Suprapubic skin (tissue), 4 donors: ENCODE results near the gene ALDOC. TPM values are rescaled to one million over a fixed set of nuclear protein-coding genes. Genes with fewer than 3 reads are reported as not detected.

Source experiments
- DNase-seq, 2 donors: peaks; one replicate each; pipeline ENCODE4 v3.0.0-alpha.2; 2019; ENCODE audit warnings: low spot score in 2 of 2
- H3K27ac ChIP-seq: fragments of 200-600 bp; sonication (generic); one replicate; pipeline ENCODE4 v1.5.1; 2019
- H3K27me3 ChIP-seq: fragments of 200-600 bp; sonication (generic); one replicate; pipeline ENCODE4 v1.5.1; 2019
- H3K36me3 ChIP-seq: fragments of 200-600 bp; sonication (generic); one replicate; pipeline ENCODE4 v1.5.1; 2019
- H3K4me1 ChIP-seq: fragments of 200-600 bp; sonication (generic); one replicate; pipeline ENCODE4 v1.5.1; 2019
- H3K4me3 ChIP-seq: fragments of 200-600 bp; sonication (generic); one replicate; pipeline ENCODE4 v1.5.1; 2019; ENCODE audit warnings: mild to moderate bottlenecking
- H3K9me3 ChIP-seq: fragments of 200-600 bp; sonication (generic); one replicate; pipeline ENCODE4 v1.5.1; 2019
- CTCF ChIP-seq, 2 donors: fragments of 200-600 bp in 1 of 2; fragments of 450-650 bp in 1 of 2; sonication (generic) in 1 of 2; IDR thresholded peaks; one replicate each; pipeline ENCODE4 v1.5.1; 2016 to 2019; ENCODE audit warnings: antibody characterized with exemption in 2 of 2, mild to moderate bottlenecking in 1 of 2, moderate library complexity in 1 of 2
- EP300 ChIP-seq: sonication (generic); formaldehyde crosslinking; IDR thresholded peaks from one replicate; pipeline ENCODE4 v1.6.1; 2017; ENCODE audit warnings: antibody characterized with exemption
- POLR2A ChIP-seq, 2 donors: fragments of 450-650 bp; IDR thresholded peaks; one replicate each; pipeline ENCODE4 v1.6.1; 2017; ENCODE audit warnings: antibody characterized with exemption in 2 of 2, mild to moderate bottlenecking in 2 of 2, moderate library complexity in 2 of 2
- POLR2AphosphoS5 ChIP-seq, 3 donors: sonication (generic); formaldehyde crosslinking; IDR thresholded peaks; one replicate each; pipeline ENCODE4 v1.6.1; 2017; ENCODE audit warnings: antibody characterized with exemption in 3 of 3
- WGBS: methylation state at CpG from one replicate; pipeline ENCODE4 v1.1.5; 2018; 5-methylcytosine and 5-hydroxymethylcytosine counted together
- total RNA-seq, 4 donors: library from RNA; depleted of rRNA; stranded (reverse); fragments of >200 nt; gene quantifications; one replicate each; pipeline ENCODE4 v1.1.0, GENCODE V29; 2016

ALDOC gene
- total RNA-seq, 4 donors from 2014 or later = 33.0 to 103 (median 62.6) TPM

- no peak overlapping the region for H3K27ac ChIP-seq
- no peaks in the 10 kb centered on the region for H3K27me3 ChIP-seq
- DNase-seq = no peak
- H3K9me3 ChIP-seq = no peaks in the 10 kb centered on the region
- H3K4me1 ChIP-seq = peaks cover 27% of the 10 kb centered on the region
- WGBS = 12% methylated on average over 10 of the region's 10 CpGs
- TF ChIP-seq EP300 (no peak), CTCF (IDR thresholded peaks at IDR 0.05) (no peak), POLR2AphosphoS5 (IDR thresholded peaks at IDR 0.05) (no peak), POLR2A (IDR thresholded peaks at IDR 0.05) (no peak)
- H3K36me3 ChIP-seq = peaks cover 41% of the 10 kb centered on the region
- H3K4me3 ChIP-seq = peak overlapping the region; percentile 75
Measured at GRCh38 chr17:28551421-28552175, 25.1 kb downstream of the ALDOC start.

DNA sequence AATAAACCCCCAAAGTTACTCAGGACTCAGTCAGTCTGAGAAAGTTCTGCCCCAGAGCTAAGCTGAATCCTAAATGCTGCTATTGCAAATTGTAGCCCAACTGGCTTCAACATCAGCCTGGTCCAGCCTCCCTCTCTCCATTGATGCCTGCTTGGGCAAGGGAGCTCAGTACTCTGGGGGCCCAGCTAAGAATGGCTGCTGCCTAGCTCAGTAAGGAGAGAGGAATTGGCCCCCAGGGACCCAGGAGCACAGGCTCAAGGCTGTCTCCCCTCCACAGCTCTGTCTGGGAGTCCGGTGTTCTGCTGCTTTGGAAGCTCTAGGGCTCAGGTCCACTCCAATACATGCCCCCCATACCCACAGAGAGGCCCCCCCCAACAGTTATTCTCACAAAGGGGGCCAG, 25.8 kb downstream of the ALDOC start:
- Histone ChIP-seq H3K4me1 (peaks cover 27% of the 10 kb centered on the region), H3K36me3 (peaks cover 38% of the 10 kb centered on the region), H3K27ac (no peak overlapping the region), H3K9me3 (no peaks in the 10 kb centered on the region), H3K4me3 (no peak overlapping the region), H3K27me3 (no peaks in the 10 kb centered on the region)
- no peak for TF ChIP-seq POLR2A (IDR thresholded peaks at IDR 0.05)
- TF ChIP-seq EP300 = no peak
- no peak for TF ChIP-seq CTCF (IDR thresholded peaks at IDR 0.05)
- no peak for TF ChIP-seq POLR2AphosphoS5 (IDR thresholded peaks at IDR 0.05)
- no peak for DNase-seq
- 100% methylated on average over 1 of the region's 1 CpG for WGBS

DNA sequence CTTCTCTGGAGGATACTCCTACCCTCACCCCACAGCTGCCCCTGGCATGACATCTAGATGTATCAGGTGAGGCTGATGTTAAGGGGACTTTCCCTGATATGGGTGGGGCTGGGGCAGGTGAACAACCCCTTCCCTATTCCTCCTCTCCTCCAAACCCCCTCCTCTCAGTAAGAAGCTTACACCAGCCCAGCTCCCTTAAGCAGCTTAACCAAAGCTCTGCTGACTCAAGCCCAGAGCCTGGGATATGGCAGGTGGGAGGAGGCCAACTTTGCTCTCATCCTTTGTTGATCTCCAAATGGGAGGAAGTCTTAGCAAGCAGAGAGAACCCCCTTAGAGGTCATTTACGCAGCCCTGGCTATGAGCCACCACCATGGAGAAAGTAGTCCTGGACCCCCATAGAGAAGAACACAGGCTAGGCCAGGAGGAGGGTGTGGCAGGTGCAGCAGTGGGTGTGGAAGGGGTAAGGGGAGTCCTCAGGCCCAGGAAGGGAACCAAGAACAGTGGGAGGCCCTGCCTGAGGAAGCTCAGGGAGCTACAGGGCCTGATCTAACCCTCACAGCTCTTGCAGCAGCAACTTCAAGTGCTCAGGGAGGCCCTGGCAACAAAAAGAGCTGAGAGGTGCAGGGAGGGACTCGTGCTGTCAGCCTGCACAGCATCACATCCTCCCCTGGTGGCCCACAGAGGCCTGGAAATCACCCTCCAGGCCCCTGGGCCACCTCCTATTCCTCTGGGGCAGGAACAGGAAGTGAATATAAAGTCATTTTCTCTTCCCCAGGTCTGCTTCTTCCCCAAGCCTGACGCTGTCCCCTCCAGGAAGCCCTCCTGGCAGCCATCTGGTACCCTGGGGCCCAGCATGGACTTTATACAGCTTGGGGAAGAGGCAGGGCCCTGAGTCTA, 27.2 kb downstream of the ALDOC start:
- Histone ChIP-seq H3K9me3 (no peaks in the 10 kb centered on the region), H3K4me3 (no peak overlapping the region), H3K27me3 (no peaks in the 10 kb centered on the region), H3K4me1 (peaks cover 27% of the 10 kb centered on the region), H3K27ac (no peak overlapping the region), H3K36me3 (peaks cover 26% of the 10 kb centered on the region)
- 61% methylated on average over 3 of the region's 3 CpGs for WGBS
- TF ChIP-seq POLR2AphosphoS5 (IDR thresholded peaks at IDR 0.05) = no peak
- no peak for TF ChIP-seq POLR2A (IDR thresholded peaks at IDR 0.05)
- no peak for TF ChIP-seq CTCF (IDR thresholded peaks at IDR 0.05)
- TF ChIP-seq EP300 = no peak
- no peak for DNase-seq

- Histone ChIP-seq H3K9me3 (no peaks in the 10 kb centered on the region), H3K4me3 (no peak overlapping the region), H3K36me3 (peaks cover 17% of the 10 kb centered on the region), H3K27me3 (no peaks in the 10 kb centered on the region), H3K27ac (no peak overlapping the region), H3K4me1 (peaks cover 27% of the 10 kb centered on the region)
- TF ChIP-seq CTCF (IDR thresholded peaks at IDR 0.05) (no peak), EP300 (no peak), POLR2A (IDR thresholded peaks at IDR 0.05) (no peak), POLR2AphosphoS5 (IDR thresholded peaks at IDR 0.05) (no peak)
- DNase-seq = no peak
- WGBS = 100% methylated on average over 4 of the region's 6 CpGs
Measured at GRCh38 chr17:28548417-28549130, 28.1 kb downstream of the ALDOC start.
